ENCODE data around the gene GSTT2.
"Not testable (repeated sequence)": the region's sequence is repeated elsewhere in the genome, so short reads cannot be mapped to it uniquely, and the experiment has no call there.

- TF ChIP-seq CTCF, POLR2A (IDR thresholded peaks at IDR 0.05): not testable (repeated sequence)
These were observed 13.4 kb upstream of the GSTT2 start, which contains the start of gene DDTL for GRCh38 chr22:23966568-23966967.

Data from heart left ventricle (tissue), 13 donors.